Prostate gland (tissue), 2 donors: Measurements from ENCODE around the gene MICU1. TPM values are rescaled to one million over a fixed set of nuclear protein-coding genes. Genes with fewer than 3 reads are reported as not detected.

Experiments used
- DNase-seq: peaks from one replicate; pipeline ENCODE4 v3.0.0-alpha.2; 2019; ENCODE audit warnings: low spot score
- H3K27ac ChIP-seq, 2 donors: fragments of 200-600 bp; sonication (generic); 2 replicates each; pipeline ENCODE4 v1.5.1; 2017 to 2019
- H3K27me3 ChIP-seq: fragments of 200-600 bp; sonication (generic); replicated peaks from 2 replicates; pipeline ENCODE4 v1.5.1; 2019; ENCODE audit not compliant: insufficient read depth
- H3K36me3 ChIP-seq, 2 donors: fragments of 200-600 bp; sonication (generic); 1 replicate in 1 of 2; 2 replicates in 1 of 2; pipeline versions ENCODE4 v1.5.1 to v1.8.1; 2017 to 2019
- H3K4me1 ChIP-seq: fragments of 200-600 bp; sonication (generic); replicated peaks from 2 replicates; pipeline ENCODE4 v1.5.1; 2019
- H3K4me3 ChIP-seq, 2 donors: fragments of 200-600 bp; sonication (generic); 2 replicates each; pipeline ENCODE4 v1.5.1; 2017 to 2019
- H3K9me3 ChIP-seq: fragments of 200-600 bp; sonication (generic); 2 replicates; pipeline ENCODE4 v1.5.1; 2017
- POLR2A ChIP-seq: fragments of 450-650 bp; IDR thresholded peaks from one replicate; pipeline ENCODE4 v1.6.1; 2016; ENCODE audit warnings: antibody characterized with exemption, mild to moderate bottlenecking
- POLR2AphosphoS5 ChIP-seq: sonication (generic); formaldehyde crosslinking; IDR thresholded peaks from one replicate; pipeline ENCODE4 v1.6.1; 2017; ENCODE audit warnings: antibody characterized with exemption
- WGBS: methylation state at CpG from one replicate; pipeline ENCODE4 v1.1.5; 2018; 5-methylcytosine and 5-hydroxymethylcytosine counted together
- intact Hi-C: fragments of 100-400 bp; cut with DNase I; formaldehyde crosslinking; loops from one replicate; pipeline ENCODE4 v1.14.2; 2022
- total RNA-seq, 2 donors: library from RNA; depleted of rRNA; stranded (reverse); fragments of >200 nt; gene quantifications; one replicate each; pipeline ENCODE4 v1.1.0, GENCODE V29; 2016
- TF ChIP-seq, protein P1 (sequence below), 4 experiments: fragments of 200-600 bp in 2 of 4; fragments of 450-650 bp in 2 of 4; sonication (generic) in 2 of 4; IDR thresholded peaks; 1 replicate in 3 of 4; 2 replicates in 1 of 4; pipeline ENCODE4 v1.5.1; 2016 to 2019; ENCODE audit warnings: antibody characterized with exemption in 4 of 4, mild to moderate bottlenecking in 2 of 4, moderate library complexity in 2 of 4

MICU1 gene
- total RNA-seq, 2 donors from 2014 or later, result 41.0 to 42.0 TPM

DNA sequence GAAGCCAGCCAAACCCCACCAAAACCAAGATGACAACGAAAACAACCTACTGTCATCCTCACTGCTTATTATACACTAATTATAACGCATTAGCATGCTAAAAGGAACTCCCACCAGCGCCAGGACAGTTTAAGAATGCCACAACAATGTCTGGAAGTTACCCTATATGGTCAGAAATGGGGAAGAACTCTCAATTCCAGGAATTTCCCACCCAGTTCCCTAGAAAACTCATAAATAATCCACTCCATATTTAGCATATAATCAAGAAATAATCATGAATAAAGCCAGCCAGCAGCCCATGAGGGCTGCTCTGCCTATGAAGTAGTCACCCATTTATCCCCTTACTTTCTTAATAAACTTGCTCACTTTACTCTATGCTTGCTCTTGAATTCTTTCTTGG lies 20.8 kb downstream of the MICU1 start:
- intact Hi-C loops, result no loop called here
- Histone ChIP-seq H3K27me3 (no peaks in the 10 kb centered on the region), H3K4me1 (no peaks in the 10 kb centered on the region), H3K9me3 (no peaks in the 10 kb centered on the region), H3K4me3 (no peak overlapping the region), H3K36me3 (no peaks in the 10 kb centered on the region), H3K27ac (no peak overlapping the region)
- TF ChIP-seq POLR2A (no peak), POLR2AphosphoS5 (no peak)
- TF ChIP-seq, protein P1, sequence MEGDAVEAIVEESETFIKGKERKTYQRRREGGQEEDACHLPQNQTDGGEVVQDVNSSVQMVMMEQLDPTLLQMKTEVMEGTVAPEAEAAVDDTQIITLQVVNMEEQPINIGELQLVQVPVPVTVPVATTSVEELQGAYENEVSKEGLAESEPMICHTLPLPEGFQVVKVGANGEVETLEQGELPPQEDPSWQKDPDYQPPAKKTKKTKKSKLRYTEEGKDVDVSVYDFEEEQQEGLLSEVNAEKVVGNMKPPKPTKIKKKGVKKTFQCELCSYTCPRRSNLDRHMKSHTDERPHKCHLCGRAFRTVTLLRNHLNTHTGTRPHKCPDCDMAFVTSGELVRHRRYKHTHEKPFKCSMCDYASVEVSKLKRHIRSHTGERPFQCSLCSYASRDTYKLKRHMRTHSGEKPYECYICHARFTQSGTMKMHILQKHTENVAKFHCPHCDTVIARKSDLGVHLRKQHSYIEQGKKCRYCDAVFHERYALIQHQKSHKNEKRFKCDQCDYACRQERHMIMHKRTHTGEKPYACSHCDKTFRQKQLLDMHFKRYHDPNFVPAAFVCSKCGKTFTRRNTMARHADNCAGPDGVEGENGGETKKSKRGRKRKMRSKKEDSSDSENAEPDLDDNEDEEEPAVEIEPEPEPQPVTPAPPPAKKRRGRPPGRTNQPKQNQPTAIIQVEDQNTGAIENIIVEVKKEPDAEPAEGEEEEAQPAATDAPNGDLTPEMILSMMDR (IDR thresholded peaks at IDR 0.05), result no peak
- DNase-seq, result no peak
- WGBS, result 55% methylated on average over 3 of the region's 3 CpGs

DNA sequence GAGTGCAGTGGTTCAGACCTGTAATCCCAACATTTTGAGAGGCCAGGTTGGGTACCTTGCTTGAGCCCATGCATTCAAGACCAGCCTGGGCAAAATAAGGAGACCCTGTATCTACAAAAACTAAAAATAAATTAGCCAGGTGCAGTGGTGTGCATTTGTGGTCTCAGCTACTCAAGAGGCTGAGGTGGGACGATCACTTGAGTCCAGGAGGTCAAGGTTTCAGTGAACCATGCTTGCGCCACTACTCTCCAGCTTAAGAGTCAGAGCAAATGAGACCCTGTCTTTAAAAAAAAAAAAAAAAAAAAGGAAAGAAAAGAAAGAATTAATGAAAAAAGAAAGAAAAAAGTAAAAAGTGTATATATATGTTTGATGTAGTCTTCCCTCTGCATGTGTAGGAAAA lies 24.7 kb downstream of the MICU1 start:
- intact Hi-C loops, result no loop called here
- no peak for TF ChIP-seq POLR2A
- no peak for TF ChIP-seq POLR2AphosphoS5
- TF ChIP-seq, protein P1 (IDR thresholded peaks at IDR 0.05), result no peak
- no peak for DNase-seq
- H3K4me1 ChIP-seq, result no peaks in the 10 kb centered on the region
- no peaks in the 10 kb centered on the region for H3K27me3 ChIP-seq
- 92% methylated on average over 2 of the region's 2 CpGs for WGBS
- no peak overlapping the region for H3K27ac ChIP-seq
- H3K9me3 ChIP-seq, result no peaks in the 10 kb centered on the region
- no peaks in the 10 kb centered on the region for H3K36me3 ChIP-seq
- no peak overlapping the region for H3K4me3 ChIP-seq

- 77% methylated on average over 4 of the region's 4 CpGs for WGBS
- H3K4me3 ChIP-seq, result no peak overlapping the region
- no peaks in the 10 kb centered on the region for H3K36me3 ChIP-seq
- no peak overlapping the region for H3K27ac ChIP-seq
- intact Hi-C loops, result no loop called here
- H3K9me3 ChIP-seq, result no peaks in the 10 kb centered on the region
- no peaks in the 10 kb centered on the region for H3K4me1 ChIP-seq
- no peak for DNase-seq
- TF ChIP-seq POLR2AphosphoS5 (no peak), POLR2A (no peak)
- TF ChIP-seq, protein P1 (IDR thresholded peaks at IDR 0.05), result no peak
- H3K27me3 ChIP-seq, result no peaks in the 10 kb centered on the region
Measured at GRCh38 chr10:72598769-72599701, 26.8 kb downstream of the MICU1 start.

DNA sequence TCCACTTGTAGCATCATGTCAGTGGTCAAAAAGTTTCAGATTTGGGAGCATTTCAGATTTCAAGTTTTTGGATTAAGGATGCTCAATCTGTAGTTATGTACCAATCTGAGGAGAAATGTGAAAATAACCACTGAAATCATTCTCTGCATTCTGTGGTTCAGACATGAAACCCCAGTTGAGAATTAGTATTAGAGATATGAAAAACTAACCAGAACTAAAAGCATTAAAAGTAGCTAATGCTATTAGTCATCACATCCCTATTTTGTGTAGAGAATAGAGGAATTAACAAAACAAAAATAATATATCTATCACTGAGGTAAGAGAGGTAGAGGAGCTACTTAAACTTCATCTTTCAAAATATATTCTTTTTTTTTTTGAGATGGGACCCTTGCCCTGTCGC lies 28.0 kb downstream of the MICU1 start:
- WGBS, result 97% methylated on average over 1 of the region's 1 CpG
- H3K9me3 ChIP-seq, result no peaks in the 10 kb centered on the region
- DNase-seq, result no peak
- H3K4me3 ChIP-seq, result no peak overlapping the region
- no peaks in the 10 kb centered on the region for H3K36me3 ChIP-seq
- TF ChIP-seq POLR2AphosphoS5, result no peak
- TF ChIP-seq, protein P1 (IDR thresholded peaks at IDR 0.05), result no peak
- no peak for TF ChIP-seq POLR2A
- intact Hi-C loops, result no loop called here
- no peak overlapping the region for H3K27ac ChIP-seq
- H3K27me3 ChIP-seq, result no peaks in the 10 kb centered on the region
- H3K4me1 ChIP-seq, result no peaks in the 10 kb centered on the region

- H3K9me3 ChIP-seq, result no peaks in the 10 kb centered on the region
- no peak overlapping the region for H3K4me3 ChIP-seq
- H3K27me3 ChIP-seq, result no peaks in the 10 kb centered on the region
- 100% methylated on average over 1 of the region's 1 CpG for WGBS
- no peak overlapping the region for H3K27ac ChIP-seq
- no peaks in the 10 kb centered on the region for H3K4me1 ChIP-seq
- TF ChIP-seq POLR2AphosphoS5 (no peak), POLR2A (no peak)
- TF ChIP-seq, protein P1 (IDR thresholded peaks at IDR 0.05), result no peak
- intact Hi-C loops, result no loop called here
- DNase-seq, result no peak
- no peaks in the 10 kb centered on the region for H3K36me3 ChIP-seq
Measured at GRCh38 chr10:72595436-72595835, 30.4 kb downstream of the MICU1 start.
